GM10266 (cell line): ENCODE measurements around the gene RRN3.
"Not testable (repeated sequence)": the region's sequence is repeated elsewhere in the genome, so short reads cannot be mapped to it uniquely, and the experiment has no call there.

Experiments used
- DNase-seq: peaks from one replicate; pipeline ENCODE4 v3.0.0; 2012; ENCODE audit errors: extremely low spot score
- CTCF ChIP-seq: IDR thresholded peaks from 2 replicates; pipeline ENCODE4 v1.5.1; 2012; ENCODE audit warnings: mild to moderate bottlenecking, low read depth; ENCODE audit not compliant: control insufficient read depth, insufficient read depth; ENCODE audit errors: missing control alignments

The RRN3 gene

DNA sequence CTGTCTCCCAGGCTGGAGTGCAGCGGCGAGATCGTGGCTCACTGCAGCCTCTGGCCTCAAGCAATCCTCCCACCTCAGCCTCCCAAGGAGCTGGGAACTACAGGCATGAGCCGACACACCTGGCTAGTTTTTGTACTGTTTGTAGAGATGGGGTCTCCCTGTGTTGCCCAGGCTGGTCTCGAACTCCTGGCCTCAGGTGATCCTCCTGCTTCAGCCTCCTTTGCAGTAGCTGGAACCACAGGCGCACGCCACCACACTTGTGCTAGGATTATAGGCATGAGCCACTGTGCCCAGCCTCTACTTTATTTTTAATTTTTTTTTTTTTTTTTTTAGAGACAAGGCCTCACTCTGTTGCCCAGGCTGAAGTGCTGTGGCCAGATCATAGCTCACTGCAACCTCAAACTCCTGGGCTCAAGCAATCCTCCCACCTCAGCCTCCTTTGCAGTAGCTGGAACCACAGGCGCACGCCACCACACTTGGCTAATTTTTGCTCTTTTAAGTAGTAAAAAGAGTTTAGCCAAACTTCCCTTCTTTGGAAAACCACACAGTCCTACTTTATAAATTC lies 42.6 kb downstream of the RRN3 start:
- DNase-seq: no peak
- no peak for TF ChIP-seq CTCF

- not testable (repeated sequence) for DNase-seq
Observed at GRCh38 chr16:15050440-15050839, 43.6 kb downstream of the RRN3 start.

GRCh38 chr16:15049581-15050180 lies 44.4 kb downstream of the RRN3 start:
- DNase-seq: no peak
- no peak for TF ChIP-seq CTCF

- no peak for TF ChIP-seq CTCF
- no peak for DNase-seq
Observed at GRCh38 chr16:15046692-15047376, 47.2 kb downstream of the RRN3 start.

DNA sequence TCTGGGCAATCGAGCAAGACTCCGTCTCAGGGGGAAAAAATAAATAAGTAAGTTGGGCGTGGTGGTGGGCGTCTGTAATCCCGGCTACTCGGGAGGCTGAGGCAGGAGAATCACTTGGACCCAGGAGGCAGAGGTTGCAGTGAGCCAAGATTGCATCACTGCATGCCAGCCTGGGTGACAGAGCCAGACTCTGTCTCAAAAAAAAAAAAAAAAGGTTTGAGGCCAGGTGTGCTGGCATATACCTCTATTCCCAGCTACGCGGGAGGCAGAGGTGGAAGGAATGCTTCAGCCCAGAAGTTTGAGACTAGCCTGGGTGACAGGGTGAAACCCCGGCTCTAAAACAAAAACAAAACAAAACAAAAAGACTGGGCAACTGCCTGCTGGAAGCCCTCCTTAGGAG lies 48.8 kb downstream of the RRN3 start:
- not testable (repeated sequence) for DNase-seq

- DNase-seq: no peak
Observed at GRCh38 chr16:15044286-15044685, 49.8 kb downstream of the RRN3 start.

GRCh38 chr16:15043344-15043743 lies 50.7 kb downstream of the RRN3 start:
- TF ChIP-seq CTCF: no peak
- DNase-seq: no peak

More at GRCh38 chr16:15044286-15044685, 49.8 kb downstream of the RRN3 start:
- TF ChIP-seq CTCF: no peak

GRCh38 chr16:15041271-15042004 lies 52.6 kb downstream of the RRN3 start:
- DNase-seq: no peak
- TF ChIP-seq CTCF: no peak
